HG02981 (cell line): ENCODE results near the gene OR7D2.
"Not testable (repeated sequence)": the region's sequence is repeated elsewhere in the genome, so short reads cannot be mapped to it uniquely, and the experiment has no call there.

Experiments
- ATAC-seq: cut with Tn5 transposase; IDR thresholded peaks from one replicate; pipeline ENCODE4 v1.9.1; 2021; ENCODE audit warnings: mild to moderate bottlenecking, moderate library complexity; ENCODE audit not compliant: unreplicated experiment

Gene OR7D2

DNA sequence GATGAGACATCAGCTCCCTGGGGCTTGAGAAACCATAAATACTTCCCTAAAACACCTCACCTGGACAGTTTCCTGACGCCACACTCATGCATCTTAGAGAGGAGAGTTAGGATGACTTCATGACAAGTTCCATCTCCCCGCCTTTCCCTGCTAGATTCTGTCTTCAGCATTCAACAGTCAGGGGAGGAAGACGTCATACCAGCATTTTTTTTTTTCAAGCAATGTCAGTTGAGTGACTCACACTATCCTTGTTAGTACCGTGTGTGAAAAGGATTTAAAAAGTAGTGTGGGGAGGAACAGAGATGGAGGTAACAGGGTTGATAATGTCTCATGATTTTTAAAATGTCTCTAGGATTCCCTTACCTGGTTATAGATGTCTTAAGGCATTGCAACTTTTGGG, at the start of gene OR7D2:
Gene OR7D2 (plus strand): TSS at position 79 of the 400 bp plus-strand sequence. CDS start 6,803 bp downstream, outside the sequence.
- no peak for ATAC-seq

DNA sequence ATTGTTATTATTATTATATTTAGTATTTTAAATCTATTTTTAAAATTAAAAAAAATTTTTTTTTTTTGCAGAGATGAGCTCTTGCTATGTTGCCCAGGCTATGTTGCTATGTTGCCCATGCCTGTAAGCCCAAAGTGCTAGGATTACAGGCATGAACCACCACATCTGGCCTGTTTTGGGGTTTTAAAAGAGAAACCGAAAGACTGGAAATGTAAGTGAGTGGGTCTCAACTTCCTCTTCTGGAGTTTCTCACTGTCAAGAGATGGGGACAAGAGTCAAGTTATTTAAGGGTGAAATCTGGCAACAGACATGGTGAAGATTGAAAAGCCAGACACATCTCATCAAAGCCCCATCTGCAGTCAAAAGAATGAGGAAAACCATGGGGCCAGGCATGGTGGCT, 47.8 kb upstream of the OR7D2 start:
- no peak for ATAC-seq

DNA sequence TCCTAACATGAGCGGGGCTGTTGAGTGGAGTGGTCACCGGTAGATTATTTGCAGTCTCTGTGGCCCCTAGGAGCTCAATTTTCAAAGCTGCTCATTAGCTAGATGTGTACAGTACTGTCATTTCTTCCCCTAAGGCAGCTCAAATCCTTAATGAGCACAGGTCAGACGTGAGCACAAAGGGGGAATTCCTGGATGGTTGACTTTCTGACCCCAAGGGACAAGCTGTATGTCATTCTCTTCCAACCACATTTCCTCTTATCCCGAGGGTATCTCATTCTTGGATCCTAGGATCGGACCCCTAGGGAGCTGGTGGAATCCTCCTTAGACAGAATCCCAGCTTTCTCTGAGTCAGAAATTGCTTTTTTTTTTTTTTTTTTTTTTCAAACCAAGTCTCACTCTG, 46.4 kb upstream of the OR7D2 start:
- ATAC-seq, result no peak

DNA sequence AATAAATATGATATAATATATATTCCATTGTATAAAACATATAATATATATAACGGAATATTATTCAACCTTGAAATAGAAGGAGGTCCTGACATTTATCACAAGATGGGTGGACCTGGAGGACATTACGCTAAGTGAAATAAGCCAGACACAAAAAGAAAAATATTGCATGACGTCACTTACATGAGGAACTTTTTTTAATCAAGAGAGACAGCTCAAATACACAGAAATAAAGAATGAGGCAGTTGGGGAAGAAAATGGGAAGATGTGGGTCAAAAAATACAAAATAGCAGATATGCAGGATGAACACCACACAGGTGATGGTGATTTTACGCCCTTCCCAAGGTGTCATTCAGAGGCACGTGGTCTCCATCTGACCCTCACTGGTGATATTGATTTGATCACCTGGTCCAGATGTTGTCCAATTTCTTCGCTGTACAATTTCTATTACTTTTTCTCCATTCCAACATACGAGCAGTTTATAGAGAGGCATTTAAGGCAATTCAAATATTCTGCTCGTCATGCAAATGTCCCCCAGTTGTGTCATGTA, 39.1 kb upstream of the OR7D2 start:
- ATAC-seq, result peak; percentile 18

DNA sequence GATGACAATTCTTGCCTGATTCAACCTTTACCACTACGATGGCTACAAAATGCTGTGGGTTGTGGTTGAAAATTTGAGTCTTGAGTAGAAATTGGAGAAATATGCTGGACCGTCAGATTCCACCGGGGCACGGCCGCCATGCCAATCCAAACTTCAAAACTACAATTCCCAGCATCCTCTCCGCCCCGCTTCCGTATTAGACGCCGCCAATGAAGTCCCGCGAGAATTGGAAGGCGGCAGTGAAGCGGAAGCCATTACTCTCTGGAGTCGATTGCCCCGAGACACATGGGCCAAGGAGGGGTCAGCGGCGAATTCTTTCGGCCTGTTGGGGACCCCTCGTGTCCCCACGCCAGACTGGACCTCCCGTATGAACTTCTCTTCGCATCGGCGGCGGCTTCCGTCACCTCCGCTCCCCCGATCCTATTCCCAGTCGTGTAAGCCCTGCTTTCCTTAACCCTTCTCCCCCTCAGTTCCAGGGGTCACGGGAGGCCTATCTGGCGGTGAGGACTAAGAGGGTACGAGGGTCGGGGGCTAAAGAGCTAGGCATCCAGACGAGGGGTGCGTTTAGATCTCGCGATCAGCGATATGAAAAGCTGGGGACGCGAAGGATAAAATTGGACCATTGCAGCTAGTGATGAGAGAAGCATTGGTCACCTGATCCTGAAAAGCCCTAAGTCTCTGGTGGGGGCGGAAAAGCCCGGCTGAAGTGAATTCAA, 38.5 kb upstream of the OR7D2 start, which contains the start of gene ZNF317:
Gene ZNF317 (plus strand): TSS at position 239 of the 716 bp plus-strand sequence. CDS start 15,620 bp downstream, outside the sequence.
- ATAC-seq, result peak; percentile 91

DNA sequence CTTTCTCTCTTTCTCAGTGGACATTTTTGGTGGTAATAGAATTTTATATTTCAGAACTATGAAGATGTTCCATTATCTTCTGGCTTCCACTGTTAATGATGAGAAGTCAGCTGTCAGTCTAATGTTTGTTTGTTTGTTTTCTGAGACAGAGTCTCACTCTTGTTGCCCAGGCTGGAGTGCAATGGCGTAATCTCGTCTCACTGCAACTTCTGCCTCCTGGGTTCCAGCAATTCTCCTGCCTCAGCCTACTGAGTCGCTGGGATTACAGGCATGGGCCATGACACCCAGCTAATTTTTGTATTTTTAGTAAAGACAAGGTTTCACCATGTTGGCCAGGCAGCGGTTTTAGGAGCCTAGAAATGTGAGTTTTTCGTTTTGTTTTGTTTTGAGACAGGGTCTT, 33.9 kb upstream of the OR7D2 start:
- no peak for ATAC-seq

DNA sequence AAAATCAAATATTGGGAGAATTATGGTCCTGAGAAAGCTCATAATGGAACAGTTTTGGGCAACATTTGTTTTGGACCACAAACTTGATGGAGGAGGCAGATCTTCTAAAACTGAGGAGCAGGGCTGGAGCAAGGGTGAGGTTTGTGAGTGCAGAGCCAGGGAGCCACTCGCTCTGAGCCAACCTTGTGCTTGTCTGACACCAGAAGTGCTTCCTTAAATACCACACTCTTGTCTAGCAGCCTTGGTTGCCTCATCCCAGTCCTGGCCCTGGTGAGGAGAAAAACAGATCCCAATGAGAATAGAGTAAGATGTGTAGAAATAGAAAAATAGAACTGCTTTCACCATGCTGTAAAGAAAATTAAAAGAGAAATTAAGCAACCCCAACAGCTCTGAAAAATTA, 31.9 kb upstream of the OR7D2 start:
- ATAC-seq, result no peak

DNA sequence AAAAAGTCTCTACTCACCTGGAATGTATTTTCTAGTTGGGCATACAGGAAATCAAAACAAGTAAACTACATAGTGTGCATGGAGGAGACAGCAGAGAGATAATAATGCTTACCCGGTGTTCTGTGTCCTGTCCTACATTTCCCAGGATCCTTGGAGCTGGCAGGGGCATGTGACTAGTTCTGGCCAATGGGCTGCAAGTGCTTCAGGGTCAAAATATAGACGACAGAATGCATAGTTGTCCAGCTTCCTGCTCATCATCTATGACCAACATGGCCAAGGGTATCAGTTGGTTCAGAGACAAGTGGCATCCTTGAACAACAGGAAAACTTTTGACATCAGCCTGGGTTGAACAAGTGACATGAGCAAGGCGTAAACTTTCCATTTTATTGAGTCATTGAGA, 30.1 kb upstream of the OR7D2 start:
- ATAC-seq, result no peak

DNA sequence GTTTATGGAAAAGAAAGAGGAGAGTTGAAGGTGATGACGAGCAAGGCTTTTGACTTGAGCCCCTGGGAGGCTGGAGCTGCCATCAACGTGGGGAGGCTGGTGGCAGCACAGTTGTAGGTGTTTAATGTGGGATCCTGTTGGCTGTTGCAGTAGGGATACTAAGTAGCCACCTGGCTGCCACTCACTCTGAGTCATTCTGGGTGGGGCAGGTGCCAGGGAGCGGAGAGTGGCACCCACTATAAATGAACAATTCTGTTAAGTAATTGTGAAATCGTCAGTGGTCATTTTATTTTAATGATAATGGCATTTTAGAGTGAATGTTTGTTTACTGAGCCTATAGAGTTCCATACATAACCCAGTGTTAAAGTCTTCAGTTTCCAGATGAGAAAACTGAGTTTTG, 28.8 kb upstream of the OR7D2 start:
- ATAC-seq, result no peak

DNA sequence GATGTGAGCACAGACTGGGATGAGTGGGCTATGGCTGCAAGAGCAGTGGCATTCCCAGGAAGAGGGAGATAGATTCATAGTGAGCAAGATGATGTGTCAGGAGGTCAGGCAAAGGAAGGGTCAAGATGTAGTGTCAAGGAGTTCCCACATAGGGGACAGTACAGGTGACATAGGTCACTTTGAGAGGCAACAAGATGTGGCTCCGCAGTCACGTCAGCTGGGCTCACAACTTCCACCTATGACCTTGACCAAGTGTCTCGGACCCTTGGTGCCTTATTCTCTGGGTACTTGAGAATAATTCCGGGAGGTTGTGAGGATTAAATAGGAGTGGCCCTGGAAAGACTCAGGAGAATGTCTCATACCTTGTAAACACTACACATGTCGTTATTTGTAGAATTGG, 28.1 kb upstream of the OR7D2 start:
- no peak for ATAC-seq

DNA sequence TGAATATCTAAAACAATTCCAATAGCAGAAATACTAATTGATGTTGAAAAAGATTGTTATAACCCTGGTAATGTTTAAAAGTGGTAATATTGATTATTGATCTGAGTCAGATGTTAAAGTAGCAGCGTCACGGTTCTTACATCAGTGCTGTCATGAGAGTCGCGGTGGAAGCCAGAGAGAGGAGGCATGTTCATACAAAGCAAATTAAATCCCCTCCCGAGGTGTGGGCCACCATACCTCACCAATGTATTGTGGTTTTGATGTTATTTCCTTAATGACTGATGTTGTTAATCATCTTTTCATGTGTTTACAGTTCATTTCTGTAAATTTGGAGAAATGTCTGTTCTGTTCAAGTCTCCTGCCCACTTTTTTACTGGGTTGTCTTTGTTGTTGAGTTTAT, 27.4 kb upstream of the OR7D2 start:
- no peak for ATAC-seq

DNA sequence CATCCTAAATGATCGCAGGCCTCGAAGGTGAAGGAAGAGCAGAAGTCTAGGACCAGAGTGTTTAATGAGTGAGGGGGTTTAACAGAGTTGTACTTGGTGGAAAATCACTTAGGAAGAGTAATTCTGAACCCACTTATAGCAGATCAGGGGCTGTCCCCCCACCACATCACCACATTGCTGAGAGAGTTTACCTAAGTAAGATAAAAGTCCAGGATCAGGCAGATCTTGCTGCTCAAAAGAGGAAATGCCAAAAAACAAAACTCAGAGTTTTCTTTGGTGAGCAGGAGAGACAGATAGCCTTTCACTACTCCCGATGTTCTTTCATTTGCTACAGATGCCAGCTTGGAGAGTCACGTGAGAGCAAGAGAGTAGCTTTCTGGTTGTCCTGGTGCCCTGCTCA, 23.2 kb upstream of the OR7D2 start:
- no peak for ATAC-seq

DNA sequence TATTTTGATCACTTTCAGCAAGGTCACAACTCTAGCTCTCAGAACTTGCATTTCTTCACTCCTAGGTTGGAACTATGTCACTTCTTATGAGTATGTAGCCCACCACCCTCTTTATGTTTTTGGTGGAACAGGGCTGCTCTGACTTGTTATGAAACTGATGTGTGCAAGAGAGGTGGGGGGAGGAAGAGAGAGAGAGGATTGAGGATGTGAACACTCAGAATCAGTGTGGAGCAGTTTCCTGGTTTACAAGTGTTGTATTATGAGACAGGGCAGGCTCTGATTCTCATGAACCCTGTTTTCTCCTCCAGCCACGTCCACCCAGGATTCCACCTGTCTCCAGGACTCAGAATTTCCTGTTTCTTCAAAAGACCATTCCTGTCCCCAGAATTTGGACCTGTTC, 22.5 kb upstream of the OR7D2 start:
- ATAC-seq, result no peak

DNA sequence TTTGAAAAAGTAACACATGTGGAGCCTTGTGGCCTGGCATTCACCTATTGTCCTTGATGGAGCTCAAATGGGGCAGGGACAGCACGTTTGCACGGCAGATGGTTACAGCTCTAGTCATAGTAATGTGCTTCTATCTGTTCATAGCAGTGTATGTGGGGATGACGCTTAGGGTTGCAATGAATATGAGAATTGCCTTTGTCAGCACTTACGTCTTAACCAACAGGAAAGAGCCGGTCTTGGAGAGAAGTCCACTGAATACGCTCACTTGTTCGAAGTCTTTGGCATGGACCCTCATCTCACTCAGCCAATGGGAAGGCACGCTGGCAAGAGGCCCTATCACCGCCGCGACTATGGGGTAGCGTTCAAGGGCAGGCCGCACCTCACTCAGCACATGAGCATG, 18.9 kb upstream of the OR7D2 start:
- ATAC-seq, result no peak

DNA sequence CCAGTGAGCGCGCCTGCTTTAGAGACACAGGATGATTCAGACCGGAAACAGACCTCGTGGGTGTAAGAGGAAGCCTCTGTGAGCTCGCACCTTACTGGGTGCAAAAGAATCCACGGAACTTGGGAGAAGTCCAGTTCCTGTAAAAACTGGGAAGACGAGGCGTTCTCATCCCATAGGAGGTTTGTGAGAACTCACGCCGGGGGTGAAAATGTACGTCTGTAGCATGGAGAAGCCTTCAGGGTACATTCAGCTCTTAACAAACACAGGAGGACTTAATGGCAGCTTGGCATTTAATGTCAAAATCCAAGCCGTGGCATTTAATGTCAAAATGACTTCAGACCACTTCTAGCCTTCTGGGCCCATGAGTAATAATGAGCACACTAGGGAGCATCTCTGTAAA, 17.4 kb upstream of the OR7D2 start:
- ATAC-seq, result no peak

DNA sequence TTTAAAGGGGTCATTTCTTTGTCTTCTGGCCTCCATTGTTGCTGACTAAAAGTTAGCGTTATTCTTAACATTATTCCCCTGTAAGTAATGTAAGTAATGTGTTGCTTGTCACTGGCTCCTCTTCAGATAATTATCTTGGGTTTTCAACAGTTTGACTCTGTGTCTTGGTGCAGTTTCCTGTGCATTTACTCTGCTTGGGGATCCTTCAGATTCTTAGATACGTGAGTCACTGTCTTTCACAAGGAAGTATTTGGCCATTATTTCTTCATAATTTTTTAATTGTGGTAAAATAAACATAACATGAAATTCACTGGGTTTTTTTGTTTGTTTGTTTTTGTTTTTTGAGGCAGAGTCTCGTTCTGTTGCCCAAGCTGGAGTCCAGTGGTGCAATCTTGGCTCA, 13.5 kb upstream of the OR7D2 start:
- ATAC-seq, result no peak

DNA sequence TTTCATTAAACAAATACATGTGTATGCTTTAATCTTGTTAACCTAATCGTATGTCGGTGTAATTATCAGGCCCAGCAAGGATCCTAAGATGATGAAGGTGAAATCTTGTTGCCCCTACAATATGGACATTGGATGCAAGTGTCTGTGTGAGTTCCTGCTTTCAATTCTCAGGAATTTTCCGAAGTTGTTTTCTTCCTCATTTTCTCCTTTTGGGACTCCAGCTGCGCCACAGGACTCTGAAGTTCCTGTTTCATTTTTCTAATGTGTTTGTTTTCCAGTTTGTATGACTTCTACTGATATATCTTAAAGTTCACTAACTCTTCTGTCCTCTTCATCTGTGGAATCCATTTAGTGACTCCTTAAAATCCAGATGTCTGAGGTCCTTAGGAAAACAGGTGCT, 11.9 kb upstream of the OR7D2 start:
- no peak for ATAC-seq

DNA sequence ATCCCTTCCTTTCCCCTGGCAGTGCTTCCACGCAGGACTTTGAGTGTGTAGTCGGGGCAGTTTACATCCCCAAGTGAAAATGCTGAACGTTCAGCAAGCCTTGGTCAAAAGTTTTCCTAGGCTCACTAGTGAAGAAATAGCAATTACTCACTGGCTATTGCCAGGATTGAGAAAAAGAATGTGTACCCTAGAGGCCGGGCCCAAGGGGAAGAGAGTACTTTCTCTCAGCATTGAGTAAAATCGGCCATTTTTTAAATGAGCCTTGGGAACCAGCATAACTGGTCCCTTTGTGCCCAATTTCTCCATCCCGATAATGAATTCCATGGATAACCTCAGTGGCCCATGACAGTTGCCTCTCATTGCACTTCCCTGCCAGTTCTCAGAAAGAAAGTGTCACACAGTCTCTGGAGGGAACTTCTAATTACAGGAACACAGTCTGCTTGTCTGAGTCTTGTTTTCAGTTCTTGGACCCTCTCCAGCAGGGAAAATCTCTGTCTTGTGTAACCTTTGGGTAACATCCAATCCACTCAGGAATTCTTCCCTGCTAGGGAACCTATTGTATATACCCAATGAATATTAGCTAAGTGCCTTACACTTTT, 7.3 kb upstream of the OR7D2 start:
- ATAC-seq, result no peak

DNA sequence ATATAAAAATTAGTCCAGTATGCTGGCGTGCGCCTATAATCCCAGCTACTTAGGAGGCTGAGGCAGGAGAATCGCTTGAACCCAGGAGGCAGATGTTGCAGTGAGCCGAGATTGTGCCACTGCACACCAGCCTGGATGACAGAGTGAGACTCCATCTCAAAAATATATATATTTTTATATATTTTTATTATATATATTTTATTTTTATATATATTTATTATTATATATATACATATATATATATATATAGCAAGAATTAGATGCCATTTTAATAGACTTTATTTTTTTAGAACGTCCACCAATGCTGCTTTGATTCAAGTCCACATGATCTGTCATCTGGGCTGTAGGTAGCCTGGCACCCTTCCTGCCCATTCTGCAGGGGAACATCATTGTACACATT, 3.5 kb upstream of the OR7D2 start:
- ATAC-seq, result no peak

DNA sequence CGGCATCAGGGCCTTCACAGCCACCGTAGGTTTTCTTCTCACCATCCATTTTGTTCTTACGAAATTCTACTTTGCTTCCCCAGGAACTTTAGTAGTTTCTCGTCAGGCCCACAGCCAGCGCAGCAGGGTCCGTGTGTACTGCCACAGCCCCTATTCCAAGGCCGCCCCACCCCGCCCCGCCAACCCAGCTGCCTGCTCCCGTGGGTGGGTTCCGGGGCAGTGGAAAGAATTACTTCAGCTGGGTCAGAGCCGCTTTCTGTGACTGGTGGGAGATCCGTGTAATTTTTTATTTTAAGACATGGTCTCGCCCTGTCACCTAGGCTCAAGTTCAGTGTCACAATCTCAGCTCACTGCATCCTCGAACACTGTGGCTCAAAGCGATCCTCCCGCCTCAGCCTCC, 4.2 kb downstream of the OR7D2 start:
- ATAC-seq, result no peak

DNA sequence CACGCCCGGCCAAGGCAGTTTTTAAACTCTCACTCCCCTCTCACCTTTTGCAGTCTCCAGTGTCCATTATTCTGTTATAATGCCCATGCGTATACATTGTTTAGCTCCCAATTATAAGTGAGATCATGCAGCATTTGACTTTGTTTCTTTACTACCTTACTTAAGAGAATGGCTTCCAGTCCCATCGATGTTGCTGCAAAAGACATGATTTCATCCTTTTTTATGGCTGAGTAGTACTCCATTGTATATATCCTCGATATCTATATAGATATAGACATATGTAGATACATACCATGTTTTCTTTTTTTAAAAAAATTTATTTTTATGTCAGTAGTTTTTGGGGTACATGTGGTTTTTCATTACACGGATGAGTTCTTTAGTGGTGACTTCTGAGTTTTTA, 8.4 kb downstream of the OR7D2 start:
- ATAC-seq, result no peak

DNA sequence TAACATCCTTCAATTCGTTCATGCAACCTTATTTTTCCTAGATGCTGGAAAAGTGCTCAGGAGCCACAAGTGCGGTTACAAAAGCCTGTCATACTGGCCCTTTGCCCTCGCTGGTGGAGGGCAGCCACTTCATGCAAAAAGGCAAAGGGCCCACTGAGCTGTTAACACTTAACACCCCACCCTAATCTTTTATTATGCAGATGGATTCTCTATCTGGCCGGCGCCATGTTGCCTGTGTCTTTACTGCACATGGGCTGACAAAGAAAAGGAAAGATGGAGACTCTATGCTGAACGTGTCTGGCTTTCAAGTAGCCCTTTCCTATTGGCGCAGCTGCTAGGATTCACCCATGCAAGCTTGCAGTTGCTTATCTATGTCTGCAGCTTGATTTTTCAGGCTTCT, 10.8 kb downstream of the OR7D2 start:
- no peak for ATAC-seq

DNA sequence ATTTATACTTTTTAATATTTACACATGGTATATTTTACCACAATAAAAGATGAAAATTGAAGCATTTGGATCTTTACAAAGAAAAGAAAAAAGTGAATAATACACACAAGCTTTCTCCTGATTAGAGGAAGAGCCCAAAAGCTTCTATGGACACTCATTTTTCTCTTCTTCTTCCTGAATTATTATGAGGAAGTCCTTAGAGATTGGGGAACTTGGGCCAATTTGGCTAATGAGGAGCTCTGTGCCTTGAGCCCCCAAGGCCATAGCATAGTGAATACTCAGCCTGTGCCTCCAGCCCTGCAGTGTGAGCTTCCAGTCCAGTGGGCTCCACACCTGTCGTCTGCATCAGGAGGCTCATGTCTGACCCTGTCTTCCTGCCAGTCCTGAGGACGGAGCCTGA, 19.3 kb downstream of the OR7D2 start:
- ATAC-seq, result not testable (repeated sequence)
